Measurements from ENCODE around the gene SPECC1L.
"Not testable (repeated sequence)": the region's sequence is repeated elsewhere in the genome, so short reads cannot be mapped to it uniquely, and the experiment has no call there.

The SPECC1L gene

DNA sequence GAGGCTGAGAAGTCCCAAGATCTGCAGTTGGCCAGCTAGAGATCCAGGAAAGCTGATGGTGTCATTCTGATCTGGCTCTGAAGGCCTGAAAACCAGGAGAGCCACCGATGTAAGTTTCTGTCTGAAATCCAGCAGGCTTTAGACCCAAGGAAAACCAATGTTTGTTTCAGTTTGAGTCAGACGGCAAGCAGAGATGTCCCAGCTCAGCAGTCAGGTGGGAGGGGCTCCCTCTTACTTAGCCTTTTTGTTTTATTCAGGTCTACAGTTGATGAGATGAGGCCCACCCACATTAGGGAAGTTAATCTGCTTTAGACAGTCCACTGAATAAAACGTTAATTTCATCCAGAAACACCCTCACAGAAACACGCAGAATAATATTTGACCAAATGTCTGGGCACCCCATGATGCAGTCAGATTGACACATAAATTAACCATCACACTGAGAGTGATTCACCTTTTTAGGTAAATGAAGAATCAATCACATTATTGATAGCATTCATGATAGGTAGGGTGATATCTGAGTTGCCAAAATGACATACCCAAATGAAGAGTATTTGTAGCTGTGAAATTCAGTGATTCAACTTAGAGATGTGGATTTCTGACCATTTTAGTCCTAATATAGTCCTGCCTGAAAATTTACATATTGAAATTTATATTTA lies 28.0 kb downstream of the SPECC1L start:
- not testable (repeated sequence) for H3K9ac ChIP-seq (ENCODE audit: low read depth, low read length); DNase-seq; ATAC-seq (ENCODE audit: insufficient read depth, low read depth); H2AFZ ChIP-seq (ENCODE audit: low read depth, low read length); H3K27ac ChIP-seq (ENCODE audit: low read length); H3K27me3 ChIP-seq (ENCODE audit: insufficient read depth, low read length, poor library complexity); H3K4me3 ChIP-seq (ENCODE audit: low read depth in 1 of 2, low read length in 2 of 2); H3K4me2 ChIP-seq (ENCODE audit: insufficient read depth, low read length); H3K9me3 ChIP-seq (ENCODE audit: insufficient read depth, low read length, severe bottlenecking)
- peaks cover 22% of the 10 kb centered on the region for H3K36me3 ChIP-seq (ENCODE audit: insufficient read depth, low read length)
- peaks cover 35% of the 10 kb centered on the region; the same call in 1 of the 2 replicates for H4K20me1 ChIP-seq (ENCODE audit: insufficient read depth, low read length)
- H3K79me2 ChIP-seq (ENCODE audit: insufficient read depth, low read length), result peaks cover 73% of the 10 kb centered on the region
- peaks cover 12% of the 10 kb centered on the region for H3K4me1 ChIP-seq (ENCODE audit: insufficient read depth, low read length)

- ATAC-seq (ENCODE audit: insufficient read depth, low read depth); DNase-seq; H3K9me3 ChIP-seq (ENCODE audit: insufficient read depth, low read length, severe bottlenecking); H3K4me2 ChIP-seq (ENCODE audit: insufficient read depth, low read length); H3K27me3 ChIP-seq (ENCODE audit: insufficient read depth, low read length, poor library complexity); H3K27ac ChIP-seq (ENCODE audit: low read length); H2AFZ ChIP-seq (ENCODE audit: low read depth, low read length); H3K9ac ChIP-seq (ENCODE audit: low read depth, low read length); H3K4me3 ChIP-seq (ENCODE audit: low read depth in 1 of 2, low read length in 2 of 2): not testable (repeated sequence)
- peaks cover 39% of the 10 kb centered on the region for H3K36me3 ChIP-seq (ENCODE audit: insufficient read depth, low read length)
- peaks cover 36% of the 10 kb centered on the region; the same call in 1 of the 2 replicates for H4K20me1 ChIP-seq (ENCODE audit: insufficient read depth, low read length)
- peaks cover 30% of the 10 kb centered on the region for H3K4me1 ChIP-seq (ENCODE audit: insufficient read depth, low read length)
- peaks cover 76% of the 10 kb centered on the region for H3K79me2 ChIP-seq (ENCODE audit: insufficient read depth, low read length)
These were observed 29.9 kb downstream of the SPECC1L start for GRCh38 chr22:24300522-24300921.

DNA sequence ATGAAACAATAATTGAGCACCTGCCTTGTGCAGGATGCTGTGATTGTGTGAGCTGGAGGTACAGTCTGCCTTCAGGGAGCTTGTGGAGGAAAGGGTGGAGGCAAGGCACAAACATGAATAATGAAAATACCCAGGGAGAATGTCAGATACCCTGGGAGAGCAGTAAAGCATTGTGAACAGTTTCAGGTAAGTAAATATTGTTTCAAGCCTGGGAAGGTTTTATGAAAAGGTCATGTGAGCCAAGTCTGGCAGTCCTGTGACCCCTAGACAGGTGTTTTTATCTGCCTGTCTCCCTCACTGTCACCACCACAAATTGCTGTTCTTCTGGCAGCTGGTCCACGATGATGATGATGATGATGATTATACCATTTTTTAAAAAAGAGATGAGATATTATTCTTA lies 32.0 kb downstream of the SPECC1L start:
- Histone ChIP-seq H3K27me3 (ENCODE audit: insufficient read depth, low read length, poor library complexity) (no peaks in the 10 kb centered on the region), H3K4me2 (ENCODE audit: insufficient read depth, low read length) (no peak overlapping the region), H3K9me3 (ENCODE audit: insufficient read depth, low read length, severe bottlenecking) (no peaks in the 10 kb centered on the region), H3K4me3 (ENCODE audit: low read depth in 1 of 2, low read length in 2 of 2) (no peak overlapping the region), H3K79me2 (ENCODE audit: insufficient read depth, low read length) (peaks cover 81% of the 10 kb centered on the region), H3K9ac (ENCODE audit: low read depth, low read length) (no peak overlapping the region), H4K20me1 (ENCODE audit: insufficient read depth, low read length) (peaks cover 30% of the 10 kb centered on the region; the same call in 1 of the 2 replicates), H3K36me3 (ENCODE audit: insufficient read depth, low read length) (peaks cover 57% of the 10 kb centered on the region), H3K27ac (ENCODE audit: low read length) (no peak overlapping the region), H3K4me1 (ENCODE audit: insufficient read depth, low read length) (peaks cover 32% of the 10 kb centered on the region), H2AFZ (ENCODE audit: low read depth, low read length) (no peak overlapping the region)
- TF ChIP-seq, protein P1, sequence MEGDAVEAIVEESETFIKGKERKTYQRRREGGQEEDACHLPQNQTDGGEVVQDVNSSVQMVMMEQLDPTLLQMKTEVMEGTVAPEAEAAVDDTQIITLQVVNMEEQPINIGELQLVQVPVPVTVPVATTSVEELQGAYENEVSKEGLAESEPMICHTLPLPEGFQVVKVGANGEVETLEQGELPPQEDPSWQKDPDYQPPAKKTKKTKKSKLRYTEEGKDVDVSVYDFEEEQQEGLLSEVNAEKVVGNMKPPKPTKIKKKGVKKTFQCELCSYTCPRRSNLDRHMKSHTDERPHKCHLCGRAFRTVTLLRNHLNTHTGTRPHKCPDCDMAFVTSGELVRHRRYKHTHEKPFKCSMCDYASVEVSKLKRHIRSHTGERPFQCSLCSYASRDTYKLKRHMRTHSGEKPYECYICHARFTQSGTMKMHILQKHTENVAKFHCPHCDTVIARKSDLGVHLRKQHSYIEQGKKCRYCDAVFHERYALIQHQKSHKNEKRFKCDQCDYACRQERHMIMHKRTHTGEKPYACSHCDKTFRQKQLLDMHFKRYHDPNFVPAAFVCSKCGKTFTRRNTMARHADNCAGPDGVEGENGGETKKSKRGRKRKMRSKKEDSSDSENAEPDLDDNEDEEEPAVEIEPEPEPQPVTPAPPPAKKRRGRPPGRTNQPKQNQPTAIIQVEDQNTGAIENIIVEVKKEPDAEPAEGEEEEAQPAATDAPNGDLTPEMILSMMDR (IDR thresholded peaks at IDR 0.05; ENCODE audit: borderline replicate concordance, extremely low read depth, low read length, poor library complexity, severe bottlenecking), result no peak
- no peak for TF ChIP-seq EZH2 (IDR thresholded peaks at IDR 0.05; ENCODE audit: borderline replicate concordance, low read depth, low read length, severe bottlenecking)
- DNase-seq (no peak), ATAC-seq (ENCODE audit: insufficient read depth, low read depth) (no peak)

GRCh38 chr22:24303007-24303406 lies 32.4 kb downstream of the SPECC1L start:
- TF ChIP-seq, protein P1 (IDR thresholded peaks at IDR 0.05; ENCODE audit: borderline replicate concordance, extremely low read depth, low read length, poor library complexity, severe bottlenecking), result no peak
- no peak for TF ChIP-seq EZH2 (IDR thresholded peaks at IDR 0.05; ENCODE audit: borderline replicate concordance, low read depth, low read length, severe bottlenecking)
- Histone ChIP-seq H3K79me2 (ENCODE audit: insufficient read depth, low read length) (peaks cover 84% of the 10 kb centered on the region), H4K20me1 (ENCODE audit: insufficient read depth, low read length) (peaks cover 30% of the 10 kb centered on the region; the same call in 1 of the 2 replicates), H3K4me1 (ENCODE audit: insufficient read depth, low read length) (peaks cover 32% of the 10 kb centered on the region), H3K9ac (ENCODE audit: low read depth, low read length) (no peak overlapping the region), H3K27ac (ENCODE audit: low read length) (no peak overlapping the region; the same call in 1 of the 2 replicates), H3K9me3 (ENCODE audit: insufficient read depth, low read length, severe bottlenecking) (no peaks in the 10 kb centered on the region), H2AFZ (ENCODE audit: low read depth, low read length) (no peak overlapping the region), H3K4me3 (ENCODE audit: low read depth in 1 of 2, low read length in 2 of 2) (no peak overlapping the region), H3K4me2 (ENCODE audit: insufficient read depth, low read length) (no peak overlapping the region), H3K27me3 (ENCODE audit: insufficient read depth, low read length, poor library complexity) (no peaks in the 10 kb centered on the region), H3K36me3 (ENCODE audit: insufficient read depth, low read length) (peaks cover 59% of the 10 kb centered on the region)
- no peak for ATAC-seq (ENCODE audit: insufficient read depth, low read depth)
- no peak for DNase-seq
